Stimulated activated CD4-positive, alpha-beta T cell treated with anti-CD3 and anti-CD28 coated beads, Interleukin-15, amount 100 ng/mL, for 1 hour (primary cell): ENCODE measurements around the gene MPND.
A peak's percentile ranks its signal among the peaks of the same experiment; 100 is the strongest.

Experiments
- DNase-seq, 2 donors: peaks; one replicate each; pipeline ENCODE4 v3.0.0-alpha.2; 2020; ENCODE audit warnings: low read depth in 1 of 2, low spot score in 1 of 2

Gene MPND

DNA sequence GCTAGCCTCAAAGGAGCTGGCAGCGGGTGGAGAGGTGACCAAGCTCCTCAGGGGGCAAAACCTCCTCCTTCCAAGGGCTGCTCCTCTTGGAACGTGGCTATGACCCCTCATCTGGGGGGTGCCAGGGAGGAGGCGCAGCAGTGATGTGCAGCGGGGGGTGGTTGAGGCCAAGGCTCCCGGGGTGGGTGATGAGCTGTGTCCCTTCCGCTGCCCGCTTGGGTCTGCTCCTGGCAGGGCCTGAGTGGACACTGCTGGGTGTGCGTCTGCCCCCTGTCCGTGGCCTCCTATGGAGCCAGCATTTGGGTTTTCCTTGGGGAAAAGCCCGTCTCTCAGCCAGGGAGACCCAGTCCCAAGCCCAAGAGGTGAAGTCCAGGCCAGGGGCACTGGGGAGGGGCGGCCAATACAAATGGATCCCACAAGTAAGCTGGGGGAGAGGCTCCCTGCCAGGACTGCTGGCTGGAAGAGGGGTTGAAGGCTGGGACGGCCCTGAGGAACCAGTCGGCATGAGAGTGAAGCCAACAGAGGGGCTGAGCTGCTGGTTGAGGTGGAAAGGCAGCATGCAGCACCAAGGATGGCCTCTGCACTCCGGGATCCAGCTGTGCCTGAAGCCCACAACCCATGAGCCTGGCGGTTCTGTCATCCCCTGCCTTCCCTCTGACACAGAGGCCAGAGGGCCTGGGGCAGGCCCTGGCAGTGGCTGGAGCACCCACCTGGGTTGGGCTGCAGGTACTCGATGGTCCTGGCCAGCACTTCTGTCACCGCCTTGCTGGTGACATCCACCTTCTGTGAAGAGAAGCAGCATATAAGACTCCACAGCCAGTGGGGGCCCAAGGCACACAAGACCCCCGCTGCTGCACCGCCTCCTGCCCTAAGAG is 22.7 kb downstream of the MPND start:
- no peak for DNase-seq

DNA sequence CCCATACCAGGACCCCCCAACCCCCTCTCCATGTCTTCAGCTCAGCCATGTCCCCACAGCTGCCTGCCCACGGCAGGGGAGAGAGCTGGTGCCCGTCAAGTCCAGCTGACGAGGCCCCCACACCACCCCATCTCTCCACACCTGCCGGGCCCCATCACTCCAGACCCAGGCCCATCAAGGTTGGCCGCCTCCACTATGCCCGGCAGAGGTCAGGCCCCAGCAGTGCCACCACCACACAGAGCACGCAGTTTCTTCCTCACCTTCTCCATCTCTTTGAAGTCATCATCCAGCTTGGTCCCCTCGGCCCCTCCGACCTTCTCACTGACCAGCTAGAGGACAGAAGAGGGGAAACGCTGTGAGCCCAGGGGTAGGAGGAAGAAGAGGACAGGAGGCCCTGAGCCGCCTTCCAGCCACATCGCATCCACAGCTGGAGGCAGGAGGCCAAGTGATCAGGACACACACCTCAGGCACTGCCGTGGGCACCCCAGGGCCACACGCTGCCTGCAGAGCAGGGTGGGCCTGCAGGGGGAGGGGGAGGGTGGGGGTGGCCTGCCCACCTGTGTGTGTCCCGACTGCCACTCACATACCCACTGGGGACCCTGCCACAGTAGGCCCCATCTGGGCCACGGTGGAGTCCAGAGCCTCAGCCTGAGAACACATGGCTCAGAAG is 23.4 kb downstream of the MPND start:
- no peak for DNase-seq

DNA sequence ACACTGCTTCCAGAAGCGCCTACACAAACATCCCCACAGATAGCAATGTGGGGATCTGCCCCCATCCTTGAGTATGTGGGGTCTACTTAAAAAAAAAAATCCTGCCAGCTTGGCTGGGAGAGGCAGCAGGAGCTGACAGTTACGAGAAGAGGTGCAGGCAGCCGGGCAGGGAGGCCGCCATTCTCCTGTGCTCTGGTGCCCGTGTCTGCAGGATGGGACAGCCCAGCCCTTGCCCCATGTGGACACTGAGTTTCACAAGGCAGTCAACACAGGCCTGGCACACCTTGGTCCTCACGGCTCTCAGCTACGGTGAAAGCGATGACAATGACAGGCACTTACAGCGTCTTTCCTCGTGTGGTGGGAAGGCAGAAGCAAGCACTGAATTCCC is 24.0 kb downstream of the MPND start:
- DNase-seq: no peak

DNA sequence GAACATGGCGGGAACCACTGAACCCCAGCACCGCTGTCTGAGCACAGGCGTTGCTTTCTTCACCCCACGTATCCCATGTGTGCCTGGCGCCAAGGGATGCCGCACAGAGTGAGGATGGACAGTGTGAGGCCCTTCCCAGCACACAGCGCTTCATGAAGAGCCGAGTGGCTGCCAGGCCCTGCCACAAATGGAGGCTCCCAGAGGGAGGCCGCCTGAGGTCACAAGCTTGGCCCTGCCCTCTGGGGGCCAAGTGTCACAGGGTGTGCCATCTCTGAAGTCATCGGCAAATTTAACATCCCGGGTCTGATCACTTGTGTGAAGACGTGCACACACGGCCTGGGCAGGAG is 24.4 kb downstream of the MPND start:
- DNase-seq: no peak

DNA sequence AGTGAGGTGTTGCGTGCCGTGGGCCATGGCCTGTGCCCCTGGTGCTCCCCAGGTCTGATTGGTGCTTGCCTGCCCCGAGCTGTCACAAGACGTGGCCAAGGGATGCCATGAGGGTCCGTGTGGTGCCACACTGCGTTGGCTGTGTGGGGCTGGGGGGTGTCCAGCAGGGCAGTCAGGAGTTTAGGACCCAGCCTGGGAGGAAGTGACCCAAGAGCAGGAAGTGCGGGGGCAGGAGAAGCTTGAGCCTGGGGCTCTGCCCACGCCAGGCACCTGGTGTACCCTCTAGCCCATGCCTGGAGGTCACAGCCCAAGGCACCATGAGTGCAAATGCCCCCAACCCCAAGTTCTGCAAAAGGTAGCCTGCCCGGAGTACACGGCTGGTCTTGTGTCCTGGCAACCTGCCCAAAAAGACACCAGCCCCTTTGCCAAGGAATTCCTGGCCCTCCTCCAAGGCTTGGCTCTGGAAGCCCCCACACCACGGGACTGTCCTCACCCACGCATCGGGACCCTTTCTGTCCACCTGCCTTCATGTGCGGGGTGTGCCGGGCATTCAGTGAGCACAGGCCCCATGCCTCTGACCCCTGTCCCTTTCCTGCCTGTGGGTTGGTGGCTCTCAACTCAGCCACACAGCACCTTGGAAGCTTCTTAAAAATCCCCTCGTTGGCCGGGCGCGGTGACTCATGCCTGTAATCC is 24.9 kb downstream of the MPND start:
- no peak for DNase-seq

DNA sequence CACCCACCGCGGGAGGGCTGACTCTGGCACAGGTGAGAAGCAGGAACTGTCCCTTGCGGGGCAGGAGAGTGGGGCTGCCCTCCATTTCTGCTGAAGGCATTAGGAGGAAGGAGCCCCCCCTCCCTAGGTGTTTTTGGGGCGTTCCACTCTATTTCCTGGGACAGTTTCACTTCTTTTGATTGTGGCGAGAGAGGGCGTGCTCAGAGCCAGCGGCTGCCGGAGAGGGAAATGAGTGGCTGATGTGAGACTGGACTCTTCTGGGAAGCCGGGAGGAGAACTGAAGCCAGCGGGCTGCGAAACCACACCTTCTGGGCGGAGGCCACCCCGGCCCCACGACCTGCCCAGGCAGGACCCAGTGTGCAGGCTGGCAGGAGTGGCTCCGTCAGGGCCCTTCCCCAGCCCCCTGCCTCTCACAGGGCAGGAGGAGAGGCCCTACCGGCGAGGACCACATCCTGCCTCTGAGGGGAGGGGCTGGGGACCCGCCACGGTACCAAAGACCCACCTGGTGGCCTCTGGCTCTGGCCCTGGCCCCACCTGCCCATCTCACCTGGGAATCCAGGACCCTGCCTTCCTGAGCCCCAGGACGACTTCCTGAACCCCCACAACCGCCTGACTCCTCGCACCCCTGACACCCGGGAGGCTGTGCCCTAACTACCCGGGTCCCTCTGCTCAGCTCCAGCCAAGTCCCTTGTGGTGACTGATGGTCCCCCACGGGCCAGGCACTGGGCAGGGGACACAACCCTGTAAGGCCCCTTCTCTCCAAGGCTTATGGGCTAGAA is 25.9 kb downstream of the MPND start:
- DNase-seq: peak; percentile 35 to 40

DNA sequence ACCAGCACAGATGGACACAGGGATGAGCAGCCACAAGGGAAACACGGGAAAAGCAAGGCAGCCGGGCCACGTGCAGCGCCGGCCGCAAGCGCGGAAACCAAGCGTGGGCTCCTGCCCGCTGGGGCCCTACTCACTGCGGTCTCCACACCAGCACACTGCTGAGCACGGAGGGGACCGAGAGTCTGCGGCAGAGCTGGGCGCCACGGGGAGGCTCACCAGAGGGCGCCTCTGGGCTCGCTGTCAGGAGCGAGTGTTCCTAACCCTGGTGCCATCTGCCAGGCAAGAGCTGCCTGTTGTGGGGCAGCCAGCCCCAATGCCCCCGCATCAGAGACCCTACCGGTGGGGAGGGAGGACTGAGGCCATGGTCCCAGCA is 26.5 kb downstream of the MPND start:
- peak; percentile 53 to 65 for DNase-seq

DNA sequence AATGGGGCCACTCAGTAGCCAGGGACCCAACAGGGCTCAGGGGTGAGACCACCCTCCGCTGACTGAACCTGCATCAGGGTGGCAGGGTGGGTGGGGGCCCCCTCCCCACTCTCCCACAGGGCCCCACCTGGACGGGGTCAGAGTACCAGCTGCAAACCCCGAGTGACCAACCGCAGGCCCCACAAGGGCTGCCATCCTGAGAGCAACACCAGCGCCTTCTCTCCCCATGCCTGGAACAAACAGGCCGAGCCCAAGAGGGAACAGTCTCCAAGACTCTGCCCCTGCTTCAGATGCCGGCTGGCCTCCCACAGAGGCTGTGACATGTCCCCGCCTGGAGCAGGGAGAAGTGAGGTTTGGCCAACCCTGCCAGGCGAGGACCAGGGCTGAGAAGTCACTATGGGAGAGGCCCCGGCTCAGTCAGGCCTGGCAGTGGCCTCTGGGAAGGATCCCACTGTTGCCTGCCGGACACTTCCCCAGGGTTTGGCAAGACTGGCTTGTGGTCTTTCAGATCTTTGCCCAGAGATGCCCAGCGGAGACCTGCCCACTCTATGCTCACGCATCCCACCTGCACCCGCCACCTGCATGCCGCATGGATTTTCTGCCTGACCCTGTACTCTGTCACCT is 27.2 kb downstream of the MPND start:
- no peak for DNase-seq

DNA sequence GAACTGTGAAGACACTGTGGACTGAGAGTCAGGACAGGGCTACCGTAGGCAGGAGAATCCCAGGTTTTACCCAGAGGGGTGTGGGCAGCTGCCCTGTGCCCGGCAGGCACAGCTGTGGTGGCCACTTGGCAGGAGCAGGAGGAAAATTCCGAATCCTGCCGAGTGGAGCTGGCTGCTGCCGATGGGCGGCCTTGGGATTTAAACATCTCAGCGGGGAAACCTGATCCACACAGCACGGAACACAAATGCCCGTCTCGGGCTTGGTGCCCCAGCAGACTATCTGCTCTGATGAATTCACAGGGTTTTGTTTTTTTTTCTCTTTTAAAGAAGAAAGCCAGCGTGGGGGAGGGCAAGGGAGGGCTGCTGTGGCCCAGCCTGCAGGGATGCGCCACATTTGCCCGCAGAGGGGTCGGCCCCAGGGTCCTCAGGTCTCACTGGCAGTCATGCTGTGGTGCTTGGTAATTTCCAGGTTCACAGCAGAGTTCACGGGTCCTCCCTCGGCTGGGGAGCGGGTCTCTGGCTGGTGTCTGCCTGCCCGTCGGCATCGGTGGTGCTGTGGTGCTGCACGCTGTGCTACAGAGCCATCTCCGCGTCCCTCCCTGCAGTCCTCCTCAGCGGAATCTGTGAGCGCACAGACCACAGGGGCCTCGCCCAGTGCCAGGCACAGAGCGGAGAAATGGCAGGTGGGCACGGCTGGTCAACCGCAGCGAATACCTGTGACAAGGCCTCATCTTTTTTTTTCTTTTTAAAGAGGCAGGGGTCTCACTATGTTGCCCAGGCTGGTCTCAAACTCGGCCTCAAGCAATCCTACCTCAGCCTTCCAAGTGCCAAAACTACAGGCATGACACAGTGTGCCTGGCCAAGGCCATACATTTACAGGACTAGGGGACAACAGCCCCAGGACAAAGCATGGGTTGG is 28.1 kb downstream of the MPND start:
- DNase-seq: no peak

DNA sequence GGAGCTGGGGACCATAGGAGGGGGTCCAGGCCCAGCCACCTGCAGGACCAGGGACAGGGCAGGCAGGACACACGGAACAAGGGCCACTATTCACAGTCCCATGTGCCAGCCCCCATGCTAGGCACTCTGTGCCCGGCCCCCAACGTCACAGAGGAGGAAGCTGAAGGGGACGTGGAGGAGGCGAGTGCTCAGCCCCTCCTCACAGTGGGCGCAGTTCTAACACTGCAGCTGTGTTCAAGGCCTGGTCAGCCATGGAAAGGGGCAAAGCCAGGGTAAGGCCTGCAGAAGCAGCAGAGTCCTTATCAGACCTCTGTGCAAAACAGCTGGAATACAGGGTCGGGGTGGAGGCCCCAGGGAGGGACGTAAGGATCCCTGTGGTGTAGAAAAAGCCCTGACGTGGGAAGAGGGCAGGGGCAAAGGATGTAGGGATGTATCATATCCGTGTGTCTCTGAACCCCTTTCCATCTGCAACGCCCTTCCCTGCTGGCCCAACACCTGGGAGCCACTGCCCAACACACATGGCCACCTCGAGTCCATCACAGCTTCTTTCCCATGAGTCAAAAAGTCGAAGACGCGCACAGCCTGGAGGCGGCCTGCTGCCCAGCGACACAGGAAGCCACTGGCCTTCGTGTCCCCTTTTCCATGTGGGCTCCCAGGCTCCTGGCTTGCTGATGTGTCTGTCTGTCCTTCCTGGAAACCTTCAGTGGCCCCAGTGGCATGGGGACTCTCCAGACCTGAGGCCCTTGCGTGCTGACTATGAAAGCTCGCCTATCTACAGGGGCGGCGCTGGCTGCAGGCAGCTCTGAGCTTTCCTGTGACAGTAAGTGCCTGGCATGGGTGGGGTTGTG is 29.0 kb downstream of the MPND start:
- no peak for DNase-seq

DNA sequence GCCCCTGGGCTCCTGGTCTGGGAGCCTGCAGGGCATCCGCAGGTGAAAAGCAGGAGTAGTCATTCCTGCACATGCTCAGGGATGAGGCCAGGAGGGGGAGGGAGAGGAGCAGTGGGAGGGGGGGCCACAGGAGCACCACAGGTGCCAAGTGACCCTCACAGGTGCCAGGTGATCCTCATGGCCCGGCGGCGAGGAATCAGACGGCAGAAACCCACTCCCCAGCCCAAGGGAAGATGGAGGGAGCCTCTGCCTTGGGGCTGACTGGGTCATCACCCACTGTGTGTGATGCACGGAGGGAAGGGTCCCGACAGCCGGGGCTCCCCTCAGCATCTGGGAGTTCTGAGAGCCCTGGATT is 29.6 kb downstream of the MPND start:
- DNase-seq: no peak

DNA sequence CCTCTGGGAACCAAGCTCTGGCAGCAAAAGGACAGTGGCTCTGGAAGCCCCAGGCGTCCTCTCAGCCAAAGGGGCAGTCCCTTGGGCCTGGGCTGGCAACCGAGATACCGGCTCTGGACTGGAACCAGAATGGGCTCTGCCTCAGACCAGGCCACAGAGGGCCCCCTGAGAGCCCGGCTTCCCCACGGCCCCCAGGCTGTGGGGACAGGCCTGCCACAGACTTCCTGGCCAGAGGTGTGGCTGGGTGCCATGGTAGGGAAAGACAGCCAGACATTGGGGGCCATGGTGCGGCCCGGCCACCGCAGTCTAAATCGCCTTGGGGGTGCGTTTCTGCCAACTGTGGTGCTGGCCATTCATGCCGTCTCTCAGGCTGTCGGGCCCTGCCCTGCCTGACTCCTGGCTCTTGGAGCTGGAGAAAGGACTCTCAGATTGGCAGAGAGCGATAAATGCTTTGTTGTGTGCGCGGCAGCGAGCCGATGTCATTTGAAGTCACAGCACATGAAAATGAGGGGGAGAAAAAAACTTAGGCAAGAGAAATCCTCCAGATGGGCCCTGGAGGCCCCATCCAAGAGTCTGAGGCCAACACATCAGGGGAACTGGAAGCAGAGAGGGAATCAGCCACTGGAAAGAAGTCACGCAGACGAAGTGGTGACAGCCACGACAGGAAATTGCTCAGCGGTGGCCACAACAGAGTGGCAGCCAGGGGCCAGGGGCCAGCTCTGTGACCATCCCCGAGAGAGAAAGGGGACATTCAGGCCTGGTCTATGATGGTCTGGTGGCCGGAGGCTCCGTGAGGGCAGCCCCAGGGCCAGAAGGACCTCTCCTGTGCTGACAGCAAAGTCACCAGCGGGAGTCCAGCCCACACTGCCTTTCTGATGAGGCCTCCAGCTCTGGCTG is 30.5 kb downstream of the MPND start:
- DNase-seq: no peak

DNA sequence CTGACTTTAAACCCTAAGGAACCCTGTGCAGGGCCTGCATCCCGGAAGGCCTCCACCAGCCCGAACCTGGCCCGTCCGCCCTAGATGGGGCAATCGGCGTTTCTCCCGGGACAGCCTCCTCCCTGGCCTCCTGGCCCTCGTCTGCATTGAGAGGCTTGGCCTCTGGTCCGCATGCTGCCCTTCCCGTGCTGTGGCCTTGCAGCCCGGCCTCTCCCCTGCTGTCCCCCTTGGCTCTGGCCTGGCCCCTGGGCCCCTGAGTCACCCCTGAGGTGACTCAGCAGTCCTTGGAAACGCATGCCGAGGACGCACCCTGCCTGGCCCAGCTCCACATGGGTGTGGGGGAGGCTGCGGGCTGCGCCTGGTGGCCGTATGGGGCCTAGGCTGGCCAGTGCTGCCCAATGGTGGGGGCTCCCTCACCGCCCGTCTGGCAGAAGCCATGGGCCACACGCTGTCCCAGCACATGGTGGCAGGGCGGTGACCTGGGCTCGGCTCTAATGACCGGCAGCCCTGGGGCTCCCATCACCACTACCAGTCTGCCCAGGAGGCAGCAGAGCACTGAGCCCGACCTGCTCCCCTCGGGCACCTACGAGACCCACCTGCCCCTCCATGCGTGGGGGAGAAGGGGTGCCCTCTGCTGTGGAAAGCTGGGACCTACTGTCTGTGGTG is 31.3 kb downstream of the MPND start:
- no peak for DNase-seq

DNA sequence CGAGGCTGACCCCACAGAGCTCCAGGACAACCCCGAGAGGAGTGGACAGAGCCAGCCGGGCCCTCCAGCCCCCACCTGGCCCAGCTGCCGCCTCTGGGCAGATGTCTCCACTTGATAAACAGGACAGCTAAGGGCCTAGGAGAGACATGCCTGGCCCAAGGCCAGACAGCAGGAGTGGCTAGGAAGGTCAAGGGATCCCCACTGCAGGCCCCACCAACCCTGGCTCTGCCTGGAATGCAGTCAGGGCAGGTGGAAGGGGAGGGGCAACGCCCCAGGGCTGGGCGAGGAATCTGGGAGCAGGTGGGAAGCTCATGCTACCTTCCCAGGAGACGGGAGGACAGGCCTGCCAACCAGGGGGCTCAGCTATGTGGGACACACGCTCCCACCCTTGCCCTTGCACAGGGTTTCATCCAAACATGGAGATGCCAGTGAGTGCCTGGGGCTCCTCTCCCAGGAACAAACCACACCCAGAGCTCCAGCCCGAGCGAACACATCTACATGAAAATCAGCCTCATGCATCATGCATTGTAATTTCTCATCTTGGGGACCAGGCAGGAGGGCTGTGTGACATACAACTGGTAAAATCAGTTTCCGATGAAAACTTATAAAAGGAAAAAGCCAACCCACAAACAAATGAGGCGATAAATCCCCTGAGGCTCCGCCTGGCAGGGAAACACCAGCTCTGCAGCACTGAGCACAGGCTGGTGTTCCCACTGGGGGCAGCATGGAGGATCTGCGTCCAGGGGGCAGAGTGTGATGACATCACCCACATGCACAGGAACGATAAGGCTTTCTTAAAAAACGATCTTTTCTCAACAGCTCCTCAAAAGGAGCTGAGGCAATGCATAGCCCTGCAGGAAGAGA is 32.0 kb downstream of the MPND start:
- no peak for DNase-seq

DNA sequence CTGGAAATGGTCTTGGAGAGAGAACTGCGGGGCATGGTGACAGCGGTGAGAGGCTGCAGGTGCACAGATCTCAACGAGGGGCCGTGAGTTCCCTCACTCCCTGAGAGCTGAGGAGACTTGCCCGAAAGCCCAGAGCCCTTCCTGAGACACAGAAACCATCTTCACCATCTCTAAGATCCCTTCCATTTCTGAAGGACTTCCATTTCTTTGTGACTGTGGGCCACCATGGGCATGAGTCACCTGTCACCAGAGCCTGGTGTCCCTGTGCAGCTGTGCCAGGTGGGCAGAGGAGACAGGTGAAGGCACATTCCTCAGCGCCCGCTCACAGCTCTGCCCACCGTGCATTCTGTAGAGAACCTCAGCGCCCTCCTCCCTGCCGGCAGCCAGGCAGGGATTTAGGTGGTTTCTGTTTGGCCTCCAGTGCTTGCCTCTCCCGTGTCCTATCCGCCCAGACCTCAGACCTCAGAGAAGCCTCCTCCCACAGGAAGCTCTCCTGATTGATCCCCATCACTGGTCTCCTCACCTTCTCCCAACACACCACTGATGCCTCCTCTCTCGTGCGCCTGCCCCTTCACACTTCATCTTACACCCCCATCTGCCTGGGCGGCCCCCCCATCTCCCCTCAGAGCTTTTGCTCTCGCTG is 32.8 kb downstream of the MPND start:
- no peak for DNase-seq

DNA sequence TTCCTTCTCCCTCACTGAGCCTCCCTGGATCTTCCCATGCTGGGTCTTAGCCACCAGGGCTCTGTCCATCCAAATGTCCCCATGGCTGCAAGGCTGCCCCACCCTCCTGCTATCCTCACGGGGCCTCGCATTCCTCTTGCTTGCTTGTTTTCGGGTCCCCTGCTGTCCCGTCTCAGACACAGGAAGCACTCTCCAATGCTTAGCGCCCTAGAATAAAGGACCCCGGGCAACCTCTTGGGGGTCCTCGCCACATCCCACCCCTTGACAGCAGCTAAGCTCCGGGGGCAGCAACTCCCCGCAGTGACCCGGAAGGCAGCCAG is 33.3 kb downstream of the MPND start:
- no peak for DNase-seq
